GM12891 (cell line): ENCODE results near the gene ADAMTS18.

Experiments
- DNase-seq: peaks from one replicate; pipeline ENCODE4 v3.0.0; 2011; ENCODE audit warnings: low spot score; ENCODE audit not compliant: insufficient read length
- FAIRE-seq: peaks from 2 replicates; lab custom pipeline; 2011; peaks lifted over from hg19 to GRCh38; lab: Jason Lieb, UNC
- PAX5 ChIP-seq: IDR thresholded peaks from 2 replicates; pipeline ENCODE4 v1.6.1; 2011; ENCODE audit warnings: low read length, moderate library complexity, mild to moderate bottlenecking; ENCODE audit not compliant: insufficient read depth, severe bottlenecking
- POLR2A ChIP-seq: IDR thresholded peaks from 2 replicates; pipeline ENCODE4 v1.6.1; 2011; ENCODE audit warnings: low read depth, low read length, control low read depth
- POLR2AphosphoS5 ChIP-seq: IDR thresholded peaks from 2 replicates; pipeline ENCODE4 v1.6.1; 2011; ENCODE audit warnings: low read depth, low read length, control low read depth
- POU2F2 ChIP-seq: IDR thresholded peaks from 2 replicates; pipeline ENCODE4 v1.6.1; 2011; ENCODE audit warnings: low read depth, mild to moderate bottlenecking, control low read depth, low read length, moderate library complexity
- SPI1 ChIP-seq: IDR thresholded peaks from 2 replicates; pipeline ENCODE4 v1.6.1; 2011; ENCODE audit warnings: low read depth, low read length, control low read depth
- TAF1 ChIP-seq: IDR thresholded peaks from 2 replicates; pipeline ENCODE4 v1.6.1; 2011; ENCODE audit warnings: low read depth, low read length, control low read depth

ADAMTS18 gene

GRCh38 chr16:77233799-77234519 lies 200.9 kb downstream of the ADAMTS18 start:
- TF ChIP-seq POU2F2 (no peak), PAX5 (no peak), POLR2AphosphoS5 (no peak), SPI1 (no peak), POLR2A (no peak), TAF1 (no peak)
- no peak for DNase-seq
- no peak for FAIRE-seq
